Sigmoid colon (tissue), 7 donors: ENCODE results near the gene PARL. TPM values are rescaled to one million over a fixed set of nuclear protein-coding genes. Genes with fewer than 3 reads are reported as not detected.

Experiments
- DNase-seq: peaks from one replicate; pipeline ENCODE4 v3.0.0-alpha.2; 2019
- H3K27ac ChIP-seq, 4 donors: fragments of 200-600 bp; sonication (generic); one replicate each; pipeline ENCODE4 v1.5.1; 2016 to 2019; ENCODE audit warnings: mild to moderate bottlenecking in 1 of 4
- H3K27me3 ChIP-seq, 3 donors: fragments of 200-600 bp; sonication (generic); one replicate each; pipeline ENCODE4 v1.5.1; 2019; ENCODE audit warnings: mild to moderate bottlenecking in 1 of 3
- H3K36me3 ChIP-seq, 4 donors: fragments of 200-600 bp; sonication (generic); one replicate each; pipeline ENCODE4 v1.5.1; 2016 to 2019
- H3K4me1 ChIP-seq, 4 donors: fragments of 200-600 bp; sonication (generic); one replicate each; pipeline ENCODE4 v1.5.1; 2017 to 2019
- H3K4me3 ChIP-seq, 4 donors: fragments of 200-600 bp; sonication (generic); one replicate each; pipeline ENCODE4 v1.5.1; 2017 to 2019; ENCODE audit warnings: mild to moderate bottlenecking in 2 of 4, moderate library complexity in 1 of 4
- H3K9me3 ChIP-seq, 4 donors: fragments of 200-600 bp in 3 of 4; sonication (generic) in 3 of 4; one replicate each; pipeline versions ENCODE4 v1.5.1 to v1.6.1; 2013 to 2019
- CTCF ChIP-seq, 4 experiments: fragments of 450-650 bp in 3 of 4; fragments of 200-600 bp in 1 of 4; IDR thresholded peaks; one replicate each; pipeline ENCODE4 v1.5.1; 2016 to 2019; ENCODE audit warnings: antibody characterized with exemption in 4 of 4, mild to moderate bottlenecking in 3 of 4, moderate library complexity in 2 of 4
- EP300 ChIP-seq, 4 donors: sonication (generic); formaldehyde crosslinking; IDR thresholded peaks; one replicate each; pipeline ENCODE4 v1.6.1; 2017; ENCODE audit warnings: antibody characterized with exemption in 4 of 4
- POLR2A ChIP-seq, 2 donors: fragments of 450-650 bp; IDR thresholded peaks; one replicate each; pipeline ENCODE4 v1.6.1; 2016; ENCODE audit warnings: antibody characterized with exemption in 2 of 2, mild to moderate bottlenecking in 2 of 2, moderate library complexity in 2 of 2
- POLR2AphosphoS5 ChIP-seq, 4 donors: sonication (generic); formaldehyde crosslinking; IDR thresholded peaks; one replicate each; pipeline ENCODE4 v1.6.1; 2017; ENCODE audit warnings: antibody characterized with exemption in 4 of 4
- WGBS, 2 donors: extraction: QIAGEN DNeasy Blood & Tissue Kit; methylation state at CpG; one replicate each; pipeline ENCODE4 v1.1.7; 2013; 5-methylcytosine and 5-hydroxymethylcytosine counted together
- intact Hi-C: fragments of 100-400 bp; cut with DNase I; formaldehyde crosslinking; loops from one replicate; pipeline ENCODE4 v1.15.1; 2023
- polyA plus RNA-seq, 3 donors: library from polyadenylated mRNA; stranded (reverse); fragments of 200-250 nt; gene quantifications; one replicate each; pipeline ENCODE4 v1.2.3, GENCODE V29; 2013
- small RNA-seq, 3 donors: library from RNA; depleted of rRNA; stranded (forward); fragments of <200 nt; gene quantifications; one replicate each; pipeline ENCODE3, GENCODE V24; 2016
- total RNA-seq, 4 donors: library from RNA; depleted of rRNA; stranded (reverse); fragments of >200 nt; gene quantifications; one replicate each; pipeline ENCODE4 v1.1.0, GENCODE V29; 2016
- donor health status: healthy with polysubstance abuse.
- donor health status: Bipolar disorder and iron deficiency.
- donor health status: healthy.

The PARL gene
- total and polyA plus RNA-seq, 7 donors, result 52.1 to 87.9 (median 58.3) TPM

GRCh38 chr3:183782576-183783276 is 102.0 kb downstream of the PARL start:
- TF ChIP-seq EP300 (IDR thresholded peaks at IDR 0.05) (no peak), CTCF (IDR thresholded peaks at IDR 0.05) (no peak), POLR2A (IDR thresholded peaks at IDR 0.05) (no peak), POLR2AphosphoS5 (IDR thresholded peaks at IDR 0.05) (no peak)
- Histone ChIP-seq H3K36me3 (peaks cover 7 to 87% (median 27%) of the 10 kb centered on the region in 4 donors), H3K9me3 (no peaks in the 10 kb centered on the region), H3K27ac (no peak overlapping the region), H3K27me3 (no peaks in the 10 kb centered on the region), H3K4me3 (no peak overlapping the region), H3K4me1 (no peaks in the 10 kb centered on the region)
- DNase-seq, result no peak
- intact Hi-C loops, result no loop called here
- WGBS, 2 donors, result 87 to 88% methylated on average over 7 of the region's 7 CpGs

- no peak for DNase-seq
Measured at GRCh38 chr3:183781246-183781645, 103.4 kb downstream of the PARL start.

GRCh38 chr3:183779896-183780465 is 104.7 kb downstream of the PARL start:
- H3K27me3 ChIP-seq, result no peaks in the 10 kb centered on the region
- no peak for DNase-seq
- WGBS, 2 donors, result 91 to 93% methylated on average over 14 of the region's 14 CpGs
- TF ChIP-seq POLR2A (IDR thresholded peaks at IDR 0.05), result no peak
- no peak for TF ChIP-seq EP300 (IDR thresholded peaks at IDR 0.05)
- TF ChIP-seq POLR2AphosphoS5 (IDR thresholded peaks at IDR 0.05), result no peak
- no peak for TF ChIP-seq CTCF (IDR thresholded peaks at IDR 0.05)
- no peak overlapping the region for H3K27ac ChIP-seq
- no peaks in the 10 kb centered on the region for H3K9me3 ChIP-seq
- H3K4me3 ChIP-seq, result no peak overlapping the region
- intact Hi-C loops, result no loop called here
- H3K36me3 ChIP-seq, result peaks cover 17 to 88% (median 29%) of the 10 kb centered on the region in 4 donors
- H3K4me1 ChIP-seq, result no peaks in the 10 kb centered on the region

More at GRCh38 chr3:183781246-183781645, 103.4 kb downstream of the PARL start:
- WGBS, 2 donors, result 96 to 98% methylated on average over 6 of the region's 6 CpGs
- Histone ChIP-seq H3K4me1 (no peaks in the 10 kb centered on the region), H3K27me3 (no peaks in the 10 kb centered on the region), H3K36me3 (peaks cover 12 to 86% (median 23%) of the 10 kb centered on the region in 4 donors), H3K27ac (no peak overlapping the region), H3K9me3 (no peaks in the 10 kb centered on the region), H3K4me3 (no peak overlapping the region)
- TF ChIP-seq POLR2AphosphoS5 (IDR thresholded peaks at IDR 0.05), result no peak
- no peak for TF ChIP-seq CTCF (IDR thresholded peaks at IDR 0.05)
- no peak for TF ChIP-seq EP300 (IDR thresholded peaks at IDR 0.05)
- no peak for TF ChIP-seq POLR2A (IDR thresholded peaks at IDR 0.05)
- intact Hi-C loops, result no loop called here

Small RNAs within 50 kb of the gene (small RNA-seq; reads per million reads assigned to genes)
- gene MIR4448, result 0 reads per million in 3 donors

Other genes starting within 250 kb of the PARL start
- gene KLHL24, start 249.3 kb downstream of the PARL start, total RNA-seq, result 100 to 1,000 TPM; 144 to 201 (median 171) TPM
- gene KLHL24, start 249.3 kb downstream of the PARL start, polyA plus RNA-seq, result 10 to 100 TPM in 2 of 3 donors, 1 to 10 TPM in 1; 8.8 to 17.4 (median 11.0) TPM
- 10 to 100 TPM; 13.2 to 20.3 (median 16.3) TPM for gene YEATS2, start 187.1 kb downstream of the PARL start, total RNA-seq
- gene YEATS2, start 187.1 kb downstream of the PARL start, polyA plus RNA-seq, result 10 to 100 TPM in 1 of 3 donors, 1 to 10 TPM in 2; 3.0 to 11.2 (median 3.0) TPM
- 1 to 10 TPM in 1 of 4 donors, under 1 TPM in 2, not detected in 1; 0.55 to 2.1 (median 0.71) TPM for gene MAP6D1, start 59.3 kb downstream of the PARL start, total RNA-seq
- gene MAP6D1, start 59.3 kb downstream of the PARL start, polyA plus RNA-seq, result under 1 TPM in 1 of 3 donors, not detected in 2; 0.34 TPM
- gene ABCC5, start 133.0 kb upstream of the PARL start, total RNA-seq, result 10 to 100 TPM; 16.0 to 39.6 (median 21.0) TPM
- gene ABCC5, start 133.0 kb upstream of the PARL start, polyA plus RNA-seq, result 10 to 100 TPM; 13.8 to 32.1 (median 22.0) TPM
- gene HTR3D, start 146.9 kb upstream of the PARL start, total RNA-seq, result not detected
- not detected for gene HTR3D, start 146.9 kb upstream of the PARL start, polyA plus RNA-seq
- gene HTR3C, start 168.2 kb upstream of the PARL start, total RNA-seq, result not detected
- under 1 TPM in 2 of 3 donors, not detected in 1; 0.19 to 0.60 TPM for gene HTR3C, start 168.2 kb upstream of the PARL start, polyA plus RNA-seq
- gene HTR3E, start 212.2 kb upstream of the PARL start, total RNA-seq, result not detected
- gene HTR3E, start 212.2 kb upstream of the PARL start, polyA plus RNA-seq, result 1 to 10 TPM in 1 of 3 donors, under 1 TPM in 1, not detected in 1; 0.54 to 1.2 TPM